WERI-Rb-1 (cell line): ENCODE results near the gene KLHDC10.

Source experiments
- DNase-seq: peaks from one replicate; pipeline ENCODE4 v3.0.0-alpha.2; 2020
- H3K27ac ChIP-seq: fragments of 250-450 bp; sonication (Bioruptor Pico); 2 replicates; pipeline ENCODE4 v1.5.1; 2020; ENCODE audit warnings: mild to moderate bottlenecking, moderate library complexity
- H3K27me3 ChIP-seq: fragments of 250-450 bp; sonication (Bioruptor Pico); 2 replicates; pipeline ENCODE4 v1.5.1; 2021; ENCODE audit warnings: mild to moderate bottlenecking, low read depth, moderate library complexity; ENCODE audit not compliant: insufficient read depth, severe bottlenecking
- H3K36me3 ChIP-seq: fragments of 250-450 bp; sonication (Bioruptor Pico); 2 replicates; pipeline ENCODE4 v1.5.1; 2020; ENCODE audit warnings: mild to moderate bottlenecking, moderate library complexity
- H3K4me3 ChIP-seq: 2 replicates; pipeline ENCODE4 v1.5.1; 2011; ENCODE audit warnings: low read depth, mild to moderate bottlenecking, control low read depth, low read length
- H3K9me3 ChIP-seq: fragments of 250-450 bp; sonication (Bioruptor Pico); 2 replicates; pipeline ENCODE4 v1.5.1; 2021; ENCODE audit warnings: mild to moderate bottlenecking, moderate library complexity; ENCODE audit not compliant: severe bottlenecking
- CTCF ChIP-seq: IDR thresholded peaks from 2 replicates; pipeline ENCODE4 v1.5.1; 2011; ENCODE audit warnings: low read depth, mild to moderate bottlenecking, control low read depth, inconsistent platforms, low read length

KLHDC10 gene

GRCh38 chr7:130157700-130158099 is 87.4 kb downstream of the KLHDC10 start:
- Histone ChIP-seq H3K27me3 (no peaks in the 10 kb centered on the region), H3K27ac (no peak overlapping the region), H3K4me3 (no peak overlapping the region), H3K9me3 (no peaks in the 10 kb centered on the region), H3K36me3 (peaks cover 9% of the 10 kb centered on the region)
- DNase-seq, result no peak
- no peak for TF ChIP-seq CTCF

GRCh38 chr7:130160023-130160422 is 89.7 kb downstream of the KLHDC10 start:
- Histone ChIP-seq H3K27ac (no peak overlapping the region), H3K4me3 (no peak overlapping the region), H3K36me3 (peaks cover 20% of the 10 kb centered on the region), H3K9me3 (no peaks in the 10 kb centered on the region), H3K27me3 (no peaks in the 10 kb centered on the region)
- no peak for TF ChIP-seq CTCF
- no peak for DNase-seq

GRCh38 chr7:130160455-130160854 is 90.1 kb downstream of the KLHDC10 start:
- DNase-seq, result no peak
- H3K4me3 ChIP-seq, result no peak overlapping the region
- no peaks in the 10 kb centered on the region for H3K27me3 ChIP-seq
- no peak for TF ChIP-seq CTCF
- H3K27ac ChIP-seq, result no peak overlapping the region
- H3K36me3 ChIP-seq, result peaks cover 24% of the 10 kb centered on the region
- H3K9me3 ChIP-seq, result no peaks in the 10 kb centered on the region

- H3K9me3 ChIP-seq, result no peaks in the 10 kb centered on the region
- no peak for DNase-seq
- peaks cover 24% of the 10 kb centered on the region for H3K36me3 ChIP-seq
- H3K27me3 ChIP-seq, result no peaks in the 10 kb centered on the region
- H3K27ac ChIP-seq, result no peak overlapping the region
- no peak for TF ChIP-seq CTCF
- no peak overlapping the region for H3K4me3 ChIP-seq
These were observed 91.9 kb downstream of the KLHDC10 start for GRCh38 chr7:130162196-130162595.

GRCh38 chr7:130174237-130174959 is 104.1 kb downstream of the KLHDC10 start:
- TF ChIP-seq CTCF, result no peak
- H3K27ac ChIP-seq, result no peak overlapping the region
- no peaks in the 10 kb centered on the region for H3K27me3 ChIP-seq
- peaks cover 40% of the 10 kb centered on the region for H3K36me3 ChIP-seq
- no peak for DNase-seq
- H3K9me3 ChIP-seq, result no peaks in the 10 kb centered on the region
- no peak overlapping the region for H3K4me3 ChIP-seq

GRCh38 chr7:130178251-130178650 is 107.9 kb downstream of the KLHDC10 start:
- Histone ChIP-seq H3K9me3 (no peaks in the 10 kb centered on the region), H3K27me3 (no peaks in the 10 kb centered on the region), H3K36me3 (peaks cover 39% of the 10 kb centered on the region), H3K4me3 (no peak overlapping the region), H3K27ac (no peak overlapping the region)
- no peak for DNase-seq
- TF ChIP-seq CTCF, result no peak
